ENCODE results near the gene PRTN3.
A peak's percentile ranks its signal among the peaks of the same experiment; 100 is the strongest.
"Not testable (repeated sequence)": the region's sequence is repeated elsewhere in the genome, so short reads cannot be mapped to it uniquely, and the experiment has no call there.

The PRTN3 gene

DNA sequence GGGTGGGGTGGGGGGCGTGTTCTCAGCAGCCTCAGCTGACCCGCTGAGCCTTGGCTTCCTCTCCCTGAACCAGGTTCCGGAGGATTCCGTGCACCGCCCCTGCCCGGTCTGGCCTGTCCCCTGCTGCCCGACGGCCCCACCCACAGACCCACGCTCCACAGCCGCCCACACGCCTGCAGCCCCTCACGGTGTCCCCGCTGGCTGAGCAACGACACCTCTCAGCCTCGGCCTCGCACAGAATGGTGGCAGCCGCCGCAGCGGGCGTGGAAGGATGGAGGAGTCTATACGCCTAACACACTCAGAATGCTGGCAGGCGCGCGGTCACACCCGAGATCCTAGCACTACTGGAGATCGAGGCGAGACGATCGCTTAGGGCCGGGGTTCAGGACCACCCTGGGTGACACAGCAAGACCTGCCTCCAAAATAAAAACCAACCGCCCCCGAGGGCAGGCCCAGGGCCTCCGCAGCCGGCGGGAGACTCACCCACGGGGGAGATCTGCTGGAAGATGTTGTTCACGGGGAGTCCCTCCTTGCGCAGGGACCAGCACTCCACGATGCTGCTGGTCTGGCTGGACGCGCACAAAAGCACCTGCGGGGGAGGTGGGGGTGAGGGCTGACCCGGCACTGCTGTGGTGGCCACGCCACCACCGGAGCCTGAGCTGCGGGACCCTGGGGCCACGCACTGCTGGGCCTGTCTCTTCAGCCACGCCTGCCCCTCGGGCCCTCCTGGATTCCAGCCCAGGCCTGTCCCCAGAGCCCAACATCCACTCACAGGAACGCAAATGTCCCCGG is 43.8 kb downstream of the PRTN3 start:
- no peak for DNase-seq

DNA sequence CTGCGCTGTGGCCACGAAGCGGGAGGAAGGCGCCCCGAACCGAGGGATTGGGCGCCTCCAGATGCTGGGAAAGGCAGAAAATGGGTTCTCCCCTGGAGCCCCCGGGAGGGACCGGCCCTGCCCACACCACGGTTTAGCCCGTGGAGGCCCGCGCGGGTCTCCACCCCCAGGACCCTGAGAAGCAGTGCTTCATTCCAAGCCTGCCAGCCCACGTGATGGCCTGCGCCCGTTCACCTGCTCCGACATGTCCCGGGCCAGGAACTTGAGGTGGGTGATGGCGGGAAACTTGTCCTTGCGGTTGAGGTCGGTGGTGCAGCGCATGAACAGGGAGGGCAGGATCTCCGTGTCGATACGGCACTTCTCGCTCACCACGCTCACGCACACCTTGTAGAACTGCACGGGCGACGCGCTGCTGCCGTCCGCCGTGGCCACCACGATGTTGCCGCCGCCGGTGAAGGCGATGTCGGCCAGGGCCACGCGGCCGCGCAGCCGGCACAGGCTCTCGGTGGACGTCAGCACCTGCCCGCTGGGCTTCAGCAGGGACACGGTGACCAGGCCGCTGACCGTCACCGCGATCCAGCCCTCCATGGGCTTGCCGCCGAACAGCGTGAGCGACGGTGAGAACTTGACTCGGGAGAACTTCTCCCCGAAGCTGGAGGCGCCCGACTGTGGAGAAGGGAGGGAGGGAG is 44.9 kb downstream of the PRTN3 start:
- DNase-seq: no peak

DNA sequence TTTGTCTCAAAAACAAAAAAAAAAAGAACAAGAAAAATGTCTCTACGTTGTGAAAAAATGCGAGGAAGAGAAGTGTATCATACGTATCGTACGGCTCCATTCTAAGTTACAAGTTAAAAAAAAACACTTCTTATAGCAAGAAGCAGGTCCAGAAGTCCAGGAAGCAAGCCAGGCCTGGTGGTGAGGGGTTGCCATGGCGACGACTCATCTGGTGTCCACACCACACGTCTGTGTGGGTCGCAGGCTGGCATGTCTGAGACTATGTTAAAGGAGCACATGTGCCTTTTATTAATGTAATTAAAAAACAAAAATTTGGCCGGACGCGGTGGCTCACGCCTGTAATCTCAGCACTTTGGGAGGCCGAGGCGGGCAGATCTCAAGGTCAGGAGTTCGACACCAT is 46.3 kb downstream of the PRTN3 start:
- no peak for DNase-seq

DNA sequence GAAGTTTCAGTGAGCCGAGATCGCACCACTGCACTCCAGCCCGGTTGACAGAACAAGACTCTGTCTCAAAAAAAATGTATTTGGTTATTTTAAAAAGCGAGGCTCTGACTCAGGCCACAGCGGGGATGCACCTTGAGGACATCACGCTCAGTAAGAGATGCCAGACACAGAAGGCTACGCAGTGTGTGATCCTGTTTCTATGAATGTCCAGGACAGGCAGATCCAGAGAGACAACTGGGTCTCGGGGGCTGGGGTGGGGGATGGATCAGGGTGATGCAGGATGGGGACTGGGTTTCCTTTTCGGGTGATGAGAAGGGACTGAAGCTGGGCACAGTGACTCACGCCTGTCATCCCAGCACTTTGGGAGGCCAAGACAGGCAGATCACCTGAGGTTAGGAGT is 46.8 kb downstream of the PRTN3 start:
- no peak for DNase-seq

DNA sequence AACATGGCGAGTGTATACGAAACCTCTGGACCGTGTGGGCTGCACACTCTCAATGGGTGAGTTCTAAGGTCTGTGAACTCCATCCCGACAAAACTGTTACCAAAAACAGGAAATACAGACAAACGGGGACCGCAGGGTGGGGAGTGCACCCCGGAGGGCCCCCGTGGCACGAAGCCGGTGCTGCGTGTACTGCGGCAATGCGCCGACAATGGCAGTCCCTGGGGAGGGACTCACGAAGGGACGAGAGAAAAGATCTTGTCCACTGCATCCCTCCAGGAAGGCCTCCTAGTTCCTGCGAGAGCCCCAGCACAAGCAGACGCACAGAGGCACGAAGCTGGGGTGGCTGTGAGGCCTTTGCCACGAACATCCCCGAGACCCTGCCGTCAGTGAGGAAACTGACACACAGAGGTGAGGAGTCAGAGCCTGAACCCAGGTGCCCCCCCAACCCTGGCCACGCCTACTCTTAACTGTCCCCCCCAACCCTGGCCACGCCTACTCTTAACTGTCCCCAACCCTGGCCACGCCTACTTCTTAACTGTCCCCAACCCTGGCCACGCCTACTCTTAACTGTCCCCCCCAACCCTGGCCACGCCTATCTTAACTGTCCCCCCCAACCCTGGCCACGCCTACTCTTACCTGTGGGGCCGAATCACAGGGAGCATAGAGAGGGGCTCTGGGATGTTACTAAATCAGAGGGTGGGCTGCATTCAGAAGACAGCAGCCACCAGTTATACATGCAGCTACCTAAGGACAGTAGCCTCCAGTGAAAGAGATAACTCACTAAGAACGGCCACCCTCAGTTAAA is 48.0 kb downstream of the PRTN3 start:
- peak; percentile 47 for DNase-seq

DNA sequence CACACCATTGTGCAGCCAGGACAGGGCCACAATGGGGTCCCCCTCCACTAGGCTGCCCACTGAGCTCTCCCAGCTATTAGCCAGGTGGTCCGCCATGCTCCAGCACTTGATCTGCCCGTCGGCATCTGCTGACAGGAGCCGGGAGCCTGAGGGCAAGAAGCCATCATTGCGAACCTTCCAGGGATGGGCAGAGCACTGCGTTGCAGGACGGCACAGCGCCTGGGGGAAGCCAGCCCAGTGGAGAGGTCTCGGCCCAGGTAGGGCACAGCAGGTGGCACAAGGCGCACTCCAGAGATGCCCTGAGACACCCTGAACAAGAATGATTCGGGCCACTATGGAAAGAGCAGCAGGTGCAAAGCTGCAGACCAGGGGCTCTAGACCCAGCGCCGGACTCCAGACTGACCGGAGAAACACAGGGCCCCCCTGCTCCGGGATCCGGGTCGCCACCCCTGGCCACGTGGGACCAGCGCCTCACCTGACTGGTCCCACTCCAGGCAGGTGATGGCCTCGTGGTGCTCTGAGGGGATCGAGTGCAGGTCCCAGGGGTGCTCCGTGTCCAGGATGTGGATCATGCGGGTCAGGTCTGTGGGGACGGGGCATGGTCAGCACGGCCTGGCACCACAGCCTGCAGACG is 49.0 kb downstream of the PRTN3 start:
- DNase-seq: no peak

DNA sequence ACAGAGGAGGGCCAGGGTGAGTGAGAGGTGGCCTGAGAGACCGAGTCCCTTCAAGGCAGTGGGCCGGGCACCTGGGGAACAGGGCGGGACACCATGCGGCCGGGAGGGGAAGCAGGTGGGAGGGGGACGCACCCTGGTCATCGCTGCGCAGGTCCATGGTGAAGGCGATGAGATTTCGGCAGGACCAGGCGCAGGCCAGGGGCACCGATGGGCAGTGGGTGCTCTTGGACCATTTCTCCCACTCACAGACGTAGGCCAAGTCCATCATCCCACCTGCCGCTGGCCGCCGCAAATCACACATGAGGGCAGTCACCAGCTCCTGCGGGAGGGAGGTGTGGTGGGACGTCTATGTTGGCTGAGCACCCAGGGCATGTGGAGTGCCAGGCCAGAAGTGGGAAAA is 50.0 kb downstream of the PRTN3 start:
- DNase-seq: no peak

DNA sequence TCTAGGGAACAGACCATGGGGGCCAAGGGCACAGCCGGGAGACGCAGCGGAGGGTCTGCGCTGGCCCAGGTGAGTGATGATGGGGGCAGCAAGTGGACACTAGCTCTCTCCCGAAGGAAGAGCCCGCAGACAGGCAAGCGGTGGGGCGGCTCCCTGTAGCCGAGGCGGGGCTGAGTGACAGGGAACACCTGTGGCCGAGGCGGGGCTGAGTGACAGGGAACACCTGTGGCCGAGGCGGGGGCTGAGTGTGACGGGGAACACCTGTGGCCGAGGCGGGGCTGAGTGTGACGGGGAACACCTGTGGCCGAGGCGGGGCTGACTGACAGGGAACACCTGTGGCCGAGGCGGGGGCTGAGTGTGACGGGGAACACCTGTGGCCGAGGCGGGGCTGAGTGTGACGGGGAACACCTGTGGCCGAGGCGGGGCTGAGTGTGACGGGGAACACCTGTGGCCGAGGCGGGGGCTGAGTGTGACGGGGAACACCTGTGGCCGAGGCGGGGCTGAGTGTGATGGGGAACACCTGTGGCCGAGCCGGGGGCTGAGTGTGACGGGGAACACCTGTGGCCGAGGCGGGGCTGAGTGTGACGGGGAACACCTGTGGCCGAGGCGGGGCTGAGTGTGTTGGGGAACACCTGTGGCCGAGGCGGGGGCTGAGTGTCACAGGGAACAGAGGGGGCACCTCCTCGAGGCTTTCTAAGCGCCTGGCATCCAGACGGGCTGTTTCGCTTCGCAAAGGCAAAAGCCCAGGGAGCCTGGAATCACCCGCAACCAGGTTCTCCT is 50.8 kb downstream of the PRTN3 start:
- not testable (repeated sequence) for DNase-seq

DNA sequence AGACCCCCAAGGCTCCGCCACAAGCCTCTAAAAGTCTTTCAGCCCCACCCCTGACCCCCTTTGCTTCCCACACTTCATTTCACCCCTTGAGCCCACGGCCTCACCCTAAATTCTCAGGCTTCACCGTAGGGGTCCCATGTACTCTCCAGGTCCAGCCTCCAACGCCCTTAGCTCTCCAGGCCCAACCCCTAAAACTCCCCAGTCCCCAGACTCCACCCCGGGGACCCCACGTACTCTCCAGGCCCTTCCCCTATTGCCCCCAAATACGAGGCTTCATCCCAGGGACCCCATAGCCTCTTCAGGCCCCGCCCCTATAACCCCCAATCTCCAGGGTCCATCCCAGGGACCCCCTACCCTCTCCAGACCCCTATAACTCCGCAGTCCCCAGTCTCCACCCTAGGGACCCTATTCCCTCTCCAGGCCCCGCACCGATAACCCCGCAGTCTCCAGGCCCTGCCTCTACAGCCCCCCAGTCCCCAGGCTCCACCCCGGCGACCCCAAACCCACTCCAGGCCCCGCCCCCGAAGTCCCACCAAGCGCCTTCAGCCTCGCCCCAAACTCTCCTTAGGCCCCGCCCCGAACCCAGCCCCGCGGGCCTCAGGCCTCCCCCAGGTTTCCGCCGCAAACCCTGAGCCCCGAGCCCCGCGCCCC is 51.6 kb downstream of the PRTN3 start:
- peak; percentile 55 for DNase-seq

DNA sequence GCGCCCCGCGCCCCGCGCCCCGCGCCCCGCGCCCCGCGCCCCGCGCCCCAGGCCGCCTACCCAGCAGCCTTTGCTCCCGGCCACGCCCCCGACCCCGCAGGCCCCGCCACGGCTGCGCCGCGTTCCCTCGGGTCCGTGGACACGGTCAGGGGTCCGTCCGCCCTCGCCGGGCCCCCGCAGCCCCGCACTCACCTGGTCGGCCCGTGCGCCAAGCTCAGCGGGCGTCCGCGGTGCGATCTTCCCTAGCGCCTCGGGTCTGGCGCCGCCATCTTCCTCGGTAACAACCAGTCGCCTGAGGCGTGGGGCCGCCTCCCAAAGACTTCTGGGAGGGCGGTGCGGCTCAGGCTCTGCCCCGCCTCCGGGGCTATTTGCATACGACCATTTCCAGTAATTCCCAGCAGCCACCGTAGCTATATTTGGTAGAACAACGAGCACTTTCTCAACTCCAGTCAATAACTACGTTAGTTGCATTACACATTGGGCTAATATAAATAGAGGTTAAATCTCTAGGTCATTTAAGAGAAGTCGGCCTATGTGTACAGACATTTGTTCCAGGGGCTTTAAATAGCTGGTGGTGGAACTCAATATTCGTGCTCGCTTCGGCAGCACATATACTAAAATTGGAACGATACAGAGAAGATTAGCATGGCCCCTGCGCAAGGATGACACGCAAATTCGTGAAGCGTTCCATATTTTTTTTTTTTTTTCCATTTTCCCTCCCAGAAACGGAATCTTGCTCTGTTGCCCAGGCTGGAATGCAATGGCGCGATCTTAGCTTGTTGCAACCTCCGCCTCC is 52.3 kb downstream of the PRTN3 start, which contains the start of the genes MED16 and RNU6-9:
TSS of gene MED16 (minus strand) at position 294 of the 796 bp plus-strand sequence. CDS start 2,056 bp downstream, outside the sequence.
TSS of gene RNU6-9 (plus strand) at position 591 of the 796 bp plus-strand sequence.
- DNase-seq: peak; percentile 88

DNA sequence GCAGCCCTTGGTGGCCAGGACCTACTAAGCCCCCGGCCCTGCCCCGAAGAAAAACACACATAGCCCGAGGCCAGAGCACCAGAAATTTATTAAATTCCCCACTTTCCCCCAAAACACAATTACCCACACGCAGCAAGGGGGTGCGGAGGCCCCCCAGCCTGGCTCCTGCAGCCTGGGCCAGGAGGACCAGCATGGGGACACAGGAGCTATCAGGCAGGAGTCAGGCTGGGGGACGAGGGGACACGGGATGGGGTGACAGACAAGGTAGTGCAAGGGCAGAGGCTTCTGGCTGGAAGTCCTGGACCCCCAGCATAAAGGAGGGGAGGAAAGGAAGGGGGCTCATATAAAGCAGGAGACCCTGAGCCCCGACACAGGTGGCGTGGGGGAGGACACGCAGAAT is 55.6 kb downstream of the PRTN3 start:
- DNase-seq: no peak

DNA sequence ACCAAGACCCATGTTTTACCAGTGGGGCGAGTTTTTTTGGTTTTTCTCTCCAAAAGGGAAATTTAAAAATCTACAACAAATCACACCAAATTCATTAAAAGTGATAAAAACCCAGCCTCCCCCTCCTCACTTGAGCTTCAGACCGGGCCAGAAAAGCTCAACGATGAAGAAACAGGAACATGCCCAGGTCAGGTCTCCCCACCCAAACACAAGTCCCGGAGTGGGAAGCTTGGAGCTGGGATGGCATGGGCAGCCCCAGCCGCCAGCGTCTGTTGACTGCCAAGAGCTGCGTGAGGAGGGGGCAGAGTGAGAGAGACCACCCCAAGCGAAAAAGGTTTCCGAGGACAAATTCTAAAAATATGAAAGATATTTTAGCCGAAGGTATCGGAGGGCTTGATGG is 56.2 kb downstream of the PRTN3 start:
- no peak for DNase-seq

DNA sequence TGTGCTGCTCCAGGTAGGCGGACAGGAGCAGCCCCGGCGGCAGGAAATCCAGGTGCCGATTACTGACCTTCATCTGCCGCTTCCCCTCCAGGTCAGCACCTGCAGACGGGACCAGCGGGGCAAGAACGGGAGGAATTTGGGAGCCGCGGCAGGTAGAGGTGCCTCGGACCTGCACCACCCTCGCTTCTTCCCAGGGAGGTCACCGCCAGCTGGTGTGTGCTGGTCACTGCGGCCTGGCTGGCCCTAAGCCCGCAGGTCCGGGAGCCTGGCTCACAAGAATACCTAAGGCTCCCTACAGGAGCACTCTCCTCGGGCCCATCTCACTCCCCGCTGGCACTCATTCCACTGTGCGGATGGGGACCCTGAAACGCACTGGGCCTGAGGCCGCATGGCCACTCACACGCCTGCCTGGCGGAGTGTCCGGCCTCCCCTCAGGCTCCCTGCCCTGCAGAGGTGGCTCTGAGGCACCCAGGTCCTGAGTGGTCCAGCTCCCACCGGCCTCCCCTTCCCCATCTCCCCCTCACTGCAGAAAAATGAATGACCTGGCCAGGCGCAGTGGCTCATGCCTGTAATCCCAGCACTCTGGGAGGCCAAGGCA is 56.7 kb downstream of the PRTN3 start:
- no peak for DNase-seq
